ENCODE results near the gene SEC31A.
"Not testable (repeated sequence)": the region's sequence is repeated elsewhere in the genome, so short reads cannot be mapped to it uniquely, and the experiment has no call there.

SEC31A gene

DNA sequence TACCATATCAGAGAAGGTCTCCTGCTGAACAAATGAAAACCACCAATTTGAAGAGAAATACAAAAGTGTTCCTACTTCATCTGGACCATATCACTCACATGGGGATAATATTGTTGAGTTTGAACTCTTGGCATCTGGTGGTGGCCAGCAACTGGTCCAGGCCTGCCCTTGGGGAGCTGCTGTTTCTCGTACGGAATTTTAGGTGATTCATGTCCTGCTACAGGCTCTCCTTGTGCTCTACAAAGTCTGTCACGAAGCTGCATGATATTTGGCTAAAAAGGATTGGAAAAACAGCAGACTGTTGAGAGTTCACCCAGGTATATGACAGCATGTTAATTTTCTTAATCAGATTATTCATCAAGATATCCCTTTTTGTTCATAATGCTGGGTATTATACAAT is 42.2 kb downstream of the SEC31A start:
- DNase-seq (ENCODE audit: low read depth in 3 of 3), result no peak

- no peak for DNase-seq (ENCODE audit: low read depth in 3 of 3)
These were observed 48.4 kb downstream of the SEC31A start for GRCh38 chr4:82842593-82842992.

DNA sequence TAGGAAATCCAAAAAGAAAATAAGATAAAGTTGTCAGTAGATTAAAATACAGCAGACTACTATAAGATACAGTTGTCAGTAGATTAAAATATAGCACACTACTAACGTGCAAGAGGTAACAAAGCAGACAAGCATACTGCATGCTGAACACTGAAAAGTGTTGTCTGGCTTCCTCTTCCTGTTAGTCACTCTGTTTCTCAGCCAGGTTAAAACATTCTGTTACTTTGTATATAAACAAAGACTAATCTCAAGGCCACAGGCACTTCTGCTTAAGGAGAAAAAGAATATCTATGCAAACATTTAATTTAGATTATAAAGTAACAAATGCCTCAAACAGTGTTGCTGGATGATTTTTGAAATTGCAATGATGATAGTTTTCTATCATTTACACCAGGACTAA is 51.3 kb downstream of the SEC31A start:
- DNase-seq (ENCODE audit: low read depth in 3 of 3), result no peak

- DNase-seq (ENCODE audit: low read depth in 3 of 3), result no peak
These were observed 57.1 kb downstream of the SEC31A start for GRCh38 chr4:82833696-82834313.

GRCh38 chr4:82833060-82833459 is 57.9 kb downstream of the SEC31A start:
- not testable (repeated sequence) for DNase-seq (ENCODE audit: low read depth in 3 of 3)

DNA sequence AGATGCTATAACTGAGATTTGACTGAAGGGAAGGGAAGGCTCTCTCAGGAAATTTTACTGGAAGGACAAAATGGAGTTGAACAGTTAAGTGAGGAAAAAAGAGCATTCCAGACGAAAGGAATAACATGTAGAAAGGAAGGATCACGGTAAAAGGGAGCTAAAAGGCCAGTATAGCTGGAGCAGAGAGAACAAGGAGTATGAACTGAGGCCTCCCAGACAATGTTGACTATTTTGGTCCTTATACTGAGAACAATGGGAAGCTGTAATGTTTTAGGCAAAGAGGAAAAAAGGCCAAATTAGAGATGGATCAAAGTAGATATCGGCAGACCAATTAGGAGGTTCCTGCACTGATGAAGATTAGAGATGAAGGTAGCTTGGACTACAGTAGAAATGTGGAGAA is 65.5 kb downstream of the SEC31A start:
- no peak for DNase-seq (ENCODE audit: low read depth in 3 of 3)

DNA sequence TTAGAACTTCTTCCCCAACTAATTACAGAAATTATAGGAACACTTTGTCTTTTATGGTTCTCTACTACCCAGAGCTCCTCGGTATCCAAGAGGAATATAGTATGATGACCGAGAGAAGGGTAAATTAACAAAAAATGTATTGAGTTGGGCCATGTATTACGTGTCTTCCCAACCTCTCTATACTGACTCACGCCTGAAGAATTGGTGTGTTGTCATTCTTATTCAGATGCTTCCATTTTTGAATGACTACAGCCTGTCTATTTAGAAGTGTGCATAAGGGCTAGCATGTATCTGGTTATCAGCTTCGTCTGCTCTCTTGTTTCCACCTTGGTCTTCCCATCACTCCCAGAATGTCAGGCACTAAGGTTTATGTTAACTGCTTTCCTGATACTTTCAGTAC is 67.9 kb downstream of the SEC31A start:
- no peak for DNase-seq (ENCODE audit: low read depth in 3 of 3)

GRCh38 chr4:82820689-82821088 is 70.3 kb downstream of the SEC31A start:
- no peak for DNase-seq (ENCODE audit: low read depth in 3 of 3)

GRCh38 chr4:82818664-82819662 is 72.0 kb downstream of the SEC31A start:
- no peak for DNase-seq (ENCODE audit: low read depth in 3 of 3)

DNA sequence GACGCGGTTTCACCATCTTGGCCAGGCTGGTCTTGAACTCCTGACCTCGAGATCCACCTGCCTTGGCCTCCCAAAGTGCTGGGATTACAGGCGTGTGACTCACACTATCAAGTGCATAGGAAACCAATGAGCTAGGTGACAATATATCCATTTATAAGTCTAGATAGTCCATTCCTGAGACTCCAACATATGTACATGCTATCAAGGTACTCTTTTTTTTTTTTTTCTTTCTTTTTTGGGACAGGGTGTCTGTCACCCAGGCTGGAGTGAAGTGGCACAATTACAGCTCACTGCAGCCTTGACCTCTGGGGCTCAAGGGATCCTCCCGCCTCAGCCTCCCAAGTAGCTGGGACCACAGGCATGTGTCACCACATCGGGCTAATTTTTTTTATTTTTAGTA is 74.1 kb downstream of the SEC31A start:
- not testable (repeated sequence) for DNase-seq (ENCODE audit: low read depth in 3 of 3)

- no peak for DNase-seq (ENCODE audit: low read depth in 3 of 3)
These were observed 76.9 kb downstream of the SEC31A start for GRCh38 chr4:82814034-82814433.

GRCh38 chr4:82811838-82812341 is 79.1 kb downstream of the SEC31A start:
- DNase-seq (ENCODE audit: low read depth in 3 of 3), result no peak

- no peak for DNase-seq (ENCODE audit: low read depth in 3 of 3)
These were observed 79.6 kb downstream of the SEC31A start for GRCh38 chr4:82811392-82811791.

GRCh38 chr4:82810176-82810575 is 80.8 kb downstream of the SEC31A start:
- DNase-seq (ENCODE audit: low read depth in 3 of 3), result no peak

DNA sequence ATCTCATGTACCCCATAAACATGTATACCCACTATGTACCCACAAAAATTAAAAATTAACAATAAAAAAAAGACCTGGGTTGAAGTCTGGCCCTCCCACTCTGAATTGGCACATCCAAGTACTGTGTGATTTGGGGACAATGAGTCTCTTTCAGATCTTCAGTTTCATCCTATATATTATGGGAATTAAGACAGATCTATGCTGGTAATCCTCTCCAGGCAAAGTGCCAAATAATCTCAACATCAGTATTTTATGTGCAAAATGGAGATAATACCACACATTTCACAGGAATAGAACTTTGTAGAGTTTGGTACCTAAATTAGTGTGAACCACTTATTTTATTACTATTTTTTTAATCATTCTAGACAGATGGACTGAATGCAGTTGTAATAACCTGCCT is 81.3 kb downstream of the SEC31A start:
- DNase-seq (ENCODE audit: low read depth in 3 of 3), result no peak

DNA sequence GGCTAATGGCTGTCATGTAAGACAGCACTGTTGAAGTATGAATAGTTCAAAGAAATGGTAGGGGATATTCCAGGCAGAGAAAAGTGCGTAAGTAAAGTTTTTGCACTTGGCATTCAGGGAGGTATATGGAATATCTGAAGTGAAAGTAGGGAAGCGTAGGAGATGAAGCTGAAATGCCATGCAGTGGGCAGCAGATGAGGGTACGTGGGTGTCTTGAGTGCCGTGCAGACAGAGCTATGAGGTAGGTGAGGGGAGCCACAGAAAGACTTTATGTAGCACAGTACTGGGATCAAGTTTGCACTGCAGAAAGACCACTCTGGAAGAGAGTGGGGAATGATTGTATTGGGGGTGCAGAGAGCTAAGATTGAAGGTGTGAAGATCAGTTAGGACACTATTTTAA is 87.2 kb downstream of the SEC31A start:
- DNase-seq (ENCODE audit: low read depth in 3 of 3), result no peak

DNA sequence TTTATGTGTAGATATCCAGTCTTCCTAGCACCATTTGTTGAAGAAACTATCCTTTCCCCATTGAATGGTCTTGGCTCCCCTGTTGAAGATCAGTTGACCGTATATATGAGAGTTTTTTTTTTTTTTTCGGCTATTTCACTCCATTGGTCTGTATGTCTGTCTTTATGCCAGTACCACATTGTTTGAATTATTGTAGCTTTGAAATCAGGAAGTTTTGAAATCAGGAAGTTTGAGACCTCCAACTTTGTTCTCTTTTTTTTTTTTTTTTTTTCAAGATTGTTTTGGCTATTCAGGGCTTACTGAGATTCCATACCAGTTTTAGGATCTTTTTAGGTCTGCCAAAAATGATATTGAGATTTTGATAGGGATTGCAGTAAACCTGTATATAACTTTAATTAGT is 88.0 kb downstream of the SEC31A start:
- no peak for DNase-seq (ENCODE audit: low read depth in 3 of 3)

DNA sequence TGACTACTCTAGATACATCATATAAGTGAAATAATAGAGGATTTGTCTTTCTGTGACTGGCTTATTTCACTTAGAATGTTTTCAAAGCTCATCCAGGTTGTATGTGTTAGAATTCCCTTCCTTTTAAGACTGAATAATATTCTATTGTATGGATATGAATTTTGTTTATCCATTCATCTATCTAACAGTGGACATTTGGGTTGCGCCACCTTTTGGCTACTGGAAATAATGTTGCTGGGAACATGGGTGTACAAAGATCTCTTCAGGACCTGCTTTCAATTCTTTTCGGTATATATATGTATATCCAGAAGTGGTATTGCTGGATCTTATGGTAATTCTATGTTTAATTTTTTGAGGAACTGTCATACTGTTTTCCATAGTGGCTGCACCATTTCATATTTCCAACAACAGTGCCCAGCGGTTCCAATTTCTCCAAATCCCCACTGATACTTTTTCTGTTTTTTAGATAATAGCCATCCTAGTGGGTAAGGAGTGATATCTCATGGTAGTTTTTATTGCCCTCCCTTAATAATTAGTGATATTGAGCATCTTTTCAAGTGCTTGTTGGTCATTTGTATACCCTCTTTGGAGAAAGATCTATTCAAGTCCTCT is 88.9 kb downstream of the SEC31A start:
- no peak for DNase-seq (ENCODE audit: low read depth in 3 of 3)

DNA sequence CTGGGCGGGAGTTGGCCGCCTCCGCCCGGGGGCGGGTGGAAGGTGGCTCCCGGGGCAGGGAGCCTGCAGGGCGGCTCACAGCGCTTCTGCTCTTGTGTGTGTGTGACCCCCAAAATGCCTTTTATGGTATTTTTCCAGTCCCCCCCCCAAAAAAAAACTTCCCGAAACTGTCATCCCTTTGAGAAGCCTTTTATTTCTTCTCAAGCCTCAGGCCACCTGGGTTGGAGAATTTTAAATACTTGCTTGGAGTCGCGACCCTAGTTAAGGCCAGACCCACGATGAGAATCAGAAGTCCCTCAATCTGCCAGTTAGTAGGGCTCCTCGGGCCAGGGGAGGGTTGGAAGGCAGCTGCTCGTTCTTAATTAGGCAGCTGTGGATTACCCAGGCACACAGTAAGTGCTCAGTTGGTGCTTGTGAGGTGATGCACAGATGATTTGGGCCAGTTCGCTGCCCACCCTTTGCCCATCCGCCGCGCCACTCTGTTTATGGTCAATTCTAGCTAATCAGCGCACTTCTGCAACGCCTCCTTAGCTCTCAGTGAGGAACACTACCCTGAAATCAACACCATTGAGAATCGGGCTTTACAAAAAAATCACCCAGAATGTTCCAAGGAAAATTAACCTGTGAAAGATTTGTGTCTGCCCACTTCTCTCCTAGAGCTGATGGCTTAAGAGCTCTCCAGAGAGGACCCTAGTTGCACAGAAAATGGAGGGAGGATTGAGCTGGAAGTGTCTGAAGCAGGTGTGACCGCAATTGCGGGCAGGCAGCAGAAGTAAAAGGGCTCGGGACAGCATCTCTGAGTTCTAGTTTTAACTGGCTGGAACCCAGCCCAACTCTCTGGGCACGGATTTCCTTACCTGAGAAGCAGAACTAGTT is 91.7 kb downstream of the SEC31A start:
- no peak for DNase-seq (ENCODE audit: low read depth in 3 of 3)

DNA sequence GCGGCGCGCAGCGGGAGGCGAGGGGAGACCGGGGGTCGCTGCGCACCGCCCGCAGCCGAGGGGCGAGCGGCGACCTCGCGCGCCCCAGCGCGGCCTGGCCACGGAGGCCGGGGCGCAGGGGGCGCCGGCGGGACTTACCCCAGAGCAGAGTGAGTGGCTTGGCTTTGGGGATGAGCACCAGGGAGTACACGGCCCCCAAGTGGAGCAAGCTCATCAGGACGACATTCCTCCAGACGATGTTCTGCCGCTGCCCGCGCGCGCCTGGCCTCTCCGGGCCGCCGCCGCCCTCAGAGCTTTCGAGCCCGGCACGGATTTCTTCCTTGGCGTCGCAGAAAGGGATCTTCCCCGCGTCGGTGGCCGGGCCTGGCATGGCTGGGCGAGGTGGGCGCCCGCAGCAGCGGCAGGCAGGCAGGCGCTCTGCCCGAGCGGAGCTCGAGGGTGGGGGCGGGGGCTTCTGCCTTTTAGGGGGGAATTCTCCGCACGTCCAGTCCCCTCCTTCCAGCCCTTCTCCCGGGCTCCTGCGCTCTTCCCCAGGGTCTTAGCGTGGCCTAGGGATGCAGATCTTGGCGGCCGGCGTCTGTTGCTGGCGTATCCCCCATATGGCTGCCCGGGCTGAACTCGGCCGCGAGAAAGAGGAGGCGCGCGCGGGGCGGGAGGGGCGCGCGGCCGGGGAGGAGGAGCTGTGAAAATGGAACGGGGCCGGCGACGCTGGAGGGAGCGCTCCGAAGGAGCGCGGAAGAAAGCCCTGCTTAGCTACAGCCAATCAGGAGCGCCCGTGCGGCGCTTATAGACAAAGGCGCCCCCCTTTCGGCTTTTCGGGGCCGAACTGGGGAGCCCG is 92.6 kb downstream of the SEC31A start, which contains the start of gene SCD5:
Gene SCD5 (minus strand): TSS at position 629 of the 838 bp plus-strand sequence. CDS start 259 bp downstream, at position 370.
- DNase-seq (ENCODE audit: low read depth in 3 of 3), result peak in 2 of 3 donors; percentile 11 to 27

Data from stimulated activated CD4-positive, alpha-beta T cell treated with anti-CD3 and anti-CD28 coated beads, TNF-alpha, amount 100 ng/mL, for 48 hours (primary cell).